Activated CD4-positive, CD25-positive, alpha-beta regulatory T cell (primary cell): ENCODE measurements around the gene CDC27.
"Not testable (repeated sequence)": the region's sequence is repeated elsewhere in the genome, so short reads cannot be mapped to it uniquely, and the experiment has no call there.

Source experiments
- DNase-seq, 4 experiments: peaks; one replicate each; lab custom pipeline; 2025; lab: John Stamatoyannopoulos, UW

CDC27 gene

DNA sequence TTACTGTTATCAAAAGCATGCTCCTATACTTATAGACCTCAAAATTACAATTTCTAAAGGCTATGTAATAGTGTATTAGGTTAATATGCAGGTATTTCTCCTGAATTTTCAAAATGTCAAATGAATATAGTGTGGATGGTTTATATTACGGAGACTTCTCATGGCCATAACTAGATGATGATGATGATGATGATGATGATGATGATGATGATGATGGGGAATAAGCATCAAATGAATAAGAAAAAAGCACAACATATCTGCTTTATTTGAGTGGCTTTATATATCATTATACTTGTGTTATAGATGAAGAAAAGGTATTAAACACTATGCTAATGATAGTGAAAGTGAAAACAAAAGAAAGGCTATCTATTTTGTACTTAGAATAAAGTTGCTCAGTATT is 53.9 kb downstream of the CDC27 start:
- DNase-seq: no peak

DNA sequence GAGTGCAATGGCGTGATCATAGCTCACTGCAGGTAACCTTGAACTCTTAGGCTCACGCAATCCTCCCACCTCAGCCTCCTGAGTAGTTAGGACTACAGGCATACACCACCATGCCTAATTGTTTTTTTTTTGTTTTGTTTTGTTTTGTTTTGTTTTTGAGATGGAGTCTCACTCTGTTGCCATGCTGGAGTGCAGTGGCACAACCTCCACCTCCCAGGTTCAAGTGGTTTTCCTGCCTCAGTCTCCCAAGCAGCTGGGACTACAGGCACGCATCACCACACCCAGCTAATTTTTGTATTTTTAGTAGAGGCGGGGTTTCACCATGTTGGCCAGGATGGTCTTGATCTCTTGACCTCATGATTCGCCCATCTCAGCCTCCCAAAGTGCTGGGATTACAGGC is 54.7 kb downstream of the CDC27 start:
- not testable (repeated sequence) for DNase-seq

GRCh38 chr17:47131761-47132160 is 57.3 kb downstream of the CDC27 start:
- DNase-seq: no peak

GRCh38 chr17:47126835-47127234 is 62.3 kb downstream of the CDC27 start:
- not testable (repeated sequence) for DNase-seq

DNA sequence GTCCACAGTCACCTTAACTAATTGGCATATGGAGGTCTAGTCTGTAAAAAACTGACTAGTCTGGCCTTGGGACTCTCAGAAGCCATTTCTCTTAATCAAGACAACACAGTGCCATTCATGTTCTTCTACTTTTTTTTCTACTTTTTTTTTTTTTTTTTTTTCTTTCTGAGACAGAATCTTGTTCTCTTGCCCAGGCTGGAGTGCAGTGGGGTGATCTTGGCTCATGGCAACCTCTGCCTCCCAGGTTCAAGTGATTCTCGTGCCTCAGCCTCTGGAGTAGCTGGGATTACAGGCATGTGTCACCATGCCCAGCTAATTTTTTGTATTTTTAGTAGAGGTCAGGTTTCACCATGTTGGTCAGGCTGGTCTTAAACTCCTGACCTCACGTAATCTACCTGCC is 65.8 kb downstream of the CDC27 start:
- not testable (repeated sequence) for DNase-seq

- DNase-seq: no peak
These were observed 68.5 kb downstream of the CDC27 start for GRCh38 chr17:47120521-47121095.

GRCh38 chr17:47119746-47120520 is 69.2 kb downstream of the CDC27 start:
- no peak for DNase-seq

GRCh38 chr17:47117386-47117785 is 71.7 kb downstream of the CDC27 start:
- no peak for DNase-seq

- DNase-seq: no peak
These were observed 83.0 kb downstream of the CDC27 start for GRCh38 chr17:47106130-47106529.

DNA sequence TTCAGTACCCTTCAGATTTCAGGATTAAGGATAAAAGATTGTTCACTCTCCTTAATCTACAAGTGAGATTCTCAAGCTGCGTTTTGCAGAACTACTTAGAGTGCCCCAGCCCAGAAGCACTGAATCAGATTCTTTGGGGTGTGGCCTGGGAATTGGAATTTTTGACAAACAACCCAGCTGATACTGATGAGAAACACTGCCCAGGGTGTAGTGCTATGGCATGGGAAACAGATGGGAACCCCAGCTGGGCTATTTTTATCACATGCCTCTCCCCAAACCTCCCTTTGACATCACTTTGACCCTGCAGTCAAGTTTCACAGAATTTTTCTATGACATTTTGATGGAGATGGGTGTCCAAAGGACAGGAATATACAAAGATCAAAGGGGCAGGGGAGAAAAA is 83.8 kb downstream of the CDC27 start:
- DNase-seq: not testable (repeated sequence)

GRCh38 chr17:47102914-47103313 is 86.2 kb downstream of the CDC27 start:
- DNase-seq: no peak

- peak; percentile 68 to 81 (median 75) for DNase-seq
These were observed 88.9 kb downstream of the CDC27 start for GRCh38 chr17:47099987-47100711.

DNA sequence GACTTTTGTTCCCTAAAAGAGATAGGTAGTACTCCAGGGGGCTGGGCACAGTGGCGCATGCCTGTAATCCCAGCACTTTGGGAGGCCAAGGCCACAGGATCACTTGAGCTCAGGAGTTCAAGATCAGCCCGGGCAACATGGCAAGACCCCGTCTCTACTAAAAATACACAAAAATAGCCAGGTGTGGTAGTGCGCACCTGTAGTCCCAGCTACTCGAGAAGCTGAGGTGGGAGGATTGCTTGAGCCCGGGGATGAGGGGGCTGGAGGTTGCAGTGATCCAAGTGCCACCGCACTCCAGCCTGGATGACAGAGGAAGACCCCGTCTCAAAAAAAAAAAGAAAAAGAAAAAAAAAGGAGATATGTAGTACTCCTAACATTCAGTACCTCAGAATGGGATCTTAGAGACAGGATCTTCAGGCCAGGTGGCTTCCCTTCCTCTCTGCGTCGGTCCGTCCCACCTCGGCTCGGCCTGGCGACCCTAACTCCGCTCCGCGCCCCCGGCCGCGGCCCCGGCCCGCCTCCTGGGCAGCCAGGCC is 89.6 kb downstream of the CDC27 start:
- DNase-seq: no peak

GRCh38 chr17:47096343-47096742 is 92.8 kb downstream of the CDC27 start:
- no peak for DNase-seq

DNA sequence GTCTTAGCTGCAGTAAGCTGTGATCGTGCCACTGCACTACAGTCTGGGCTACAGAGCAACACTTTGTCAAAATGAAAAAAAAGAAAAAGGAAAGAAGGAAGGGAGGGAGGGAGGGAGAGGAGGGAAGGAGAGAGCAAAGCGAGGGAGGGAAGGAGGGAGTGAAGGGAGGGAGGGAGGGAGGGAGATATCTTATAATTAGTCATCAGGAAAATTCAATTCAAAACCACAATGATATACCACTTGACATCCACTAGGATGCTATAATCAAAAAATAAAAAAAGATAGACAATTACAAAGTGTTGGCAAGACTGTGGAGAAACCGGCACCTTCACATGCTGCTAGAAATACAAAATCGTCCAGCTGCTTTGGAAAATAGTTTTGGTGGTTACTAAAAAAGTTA is 93.8 kb downstream of the CDC27 start:
- no peak for DNase-seq

DNA sequence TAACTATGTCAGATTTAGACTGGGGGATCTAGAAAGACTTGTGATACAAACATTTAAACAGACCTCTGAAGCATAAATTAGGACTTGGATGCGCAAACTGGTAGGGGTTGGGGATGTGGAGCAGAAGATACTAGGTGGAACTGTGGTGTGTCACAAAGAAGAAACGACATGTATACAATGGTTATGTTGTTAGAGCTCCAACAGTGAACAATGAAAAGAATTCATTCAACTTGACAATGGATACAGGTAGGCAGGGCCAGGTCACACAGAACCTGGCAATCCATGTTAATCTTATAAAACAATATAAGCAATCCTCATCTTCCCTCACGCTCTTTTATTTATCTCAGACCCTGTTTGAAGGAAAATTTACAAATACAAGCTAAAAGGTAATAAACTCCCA is 102.0 kb downstream of the CDC27 start:
- DNase-seq: no peak

- DNase-seq: no peak
These were observed 103.4 kb downstream of the CDC27 start for GRCh38 chr17:47085736-47086135.

DNA sequence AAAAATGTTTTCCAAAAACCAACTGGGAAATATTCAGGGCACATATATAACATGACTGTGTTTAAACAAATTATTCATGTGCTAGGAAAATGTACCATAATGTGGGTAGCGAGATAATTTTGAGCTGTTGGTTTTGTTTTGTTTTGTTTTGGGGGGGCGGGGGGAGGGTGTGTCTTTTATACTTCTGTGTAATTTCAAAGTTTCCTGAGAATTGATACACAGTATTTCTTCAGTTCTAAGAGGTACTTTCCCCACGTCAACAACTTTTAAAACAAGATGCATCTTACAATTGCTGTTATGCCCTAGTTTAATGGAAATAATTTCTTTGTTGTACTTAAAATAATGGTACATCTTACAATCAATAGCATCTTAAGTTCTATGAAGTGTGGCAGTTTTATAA is 110.3 kb downstream of the CDC27 start:
- no peak for DNase-seq

GRCh38 chr17:47077576-47077975 is 111.5 kb downstream of the CDC27 start:
- DNase-seq: no peak

DNA sequence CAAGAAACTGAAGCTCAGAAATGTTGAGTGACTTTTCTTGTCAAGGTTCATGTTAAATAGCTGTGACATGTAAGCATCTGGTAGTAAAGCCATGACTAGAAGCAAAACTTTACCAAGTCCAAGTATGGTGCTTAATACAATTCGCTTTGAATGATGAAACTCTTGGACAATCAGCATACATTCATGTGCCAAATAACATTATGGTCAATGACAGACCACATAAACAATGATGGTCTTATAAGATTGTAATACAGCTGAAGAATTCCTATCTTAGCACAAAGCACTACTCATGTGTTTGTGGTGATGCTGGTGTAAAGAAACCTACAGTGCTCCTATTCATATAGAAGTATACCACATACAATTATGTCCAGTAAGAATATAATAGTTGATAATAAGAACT is 112.9 kb downstream of the CDC27 start:
- DNase-seq: no peak

DNA sequence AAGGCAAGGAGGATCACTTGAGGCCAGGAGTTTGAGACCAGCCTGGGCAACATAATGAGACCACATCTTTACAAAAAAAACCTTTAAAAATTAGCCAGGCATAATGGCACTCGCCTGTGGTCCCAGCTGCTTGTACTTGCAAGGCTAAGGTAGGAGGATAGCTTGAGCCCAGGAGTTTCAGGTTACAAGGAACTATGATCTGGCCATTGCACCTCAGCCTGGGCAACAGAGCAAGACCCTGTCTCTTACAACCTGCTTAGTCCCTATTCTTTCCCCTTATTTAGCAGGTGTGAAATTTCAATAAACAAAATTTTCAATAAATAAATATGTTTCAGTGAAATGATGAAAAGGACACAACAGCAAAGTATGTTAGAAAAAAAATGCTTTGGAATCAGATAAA is 114.7 kb downstream of the CDC27 start:
- DNase-seq: not testable (repeated sequence)

GRCh38 chr17:47073629-47074028 is 115.5 kb downstream of the CDC27 start:
- not testable (repeated sequence) for DNase-seq

GRCh38 chr17:47072886-47073285 is 116.2 kb downstream of the CDC27 start:
- no peak for DNase-seq
